IPS DF 19.7 (cell line): ENCODE results near the gene KIRREL3.

ENCODE experiments used
- DNase-seq: peaks from one replicate; pipeline ENCODE4 v3.0.0-alpha.2; 2013; ENCODE audit warnings: low read depth, low spot score

KIRREL3 gene

DNA sequence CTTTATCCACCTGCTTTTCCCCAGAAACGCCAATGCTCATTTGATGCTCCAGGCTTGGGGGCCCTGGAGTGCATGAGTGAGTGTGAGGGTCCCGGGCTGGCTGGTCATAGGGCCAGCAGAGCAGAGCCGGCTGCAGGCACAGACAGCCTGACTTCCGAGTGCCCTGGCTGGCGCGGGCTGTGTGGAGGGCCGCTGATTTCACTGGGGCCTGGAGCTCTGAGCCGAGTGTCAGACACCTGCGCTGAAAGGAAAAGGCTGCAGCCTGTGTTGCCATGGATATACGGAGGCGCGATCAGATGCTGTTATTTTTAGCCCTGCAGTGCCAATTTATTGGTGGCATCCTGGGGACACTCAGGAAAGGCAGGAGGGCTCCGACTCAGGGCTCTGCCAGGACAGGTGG lies 557.5 kb downstream of the KIRREL3 start:
- no peak for DNase-seq

DNA sequence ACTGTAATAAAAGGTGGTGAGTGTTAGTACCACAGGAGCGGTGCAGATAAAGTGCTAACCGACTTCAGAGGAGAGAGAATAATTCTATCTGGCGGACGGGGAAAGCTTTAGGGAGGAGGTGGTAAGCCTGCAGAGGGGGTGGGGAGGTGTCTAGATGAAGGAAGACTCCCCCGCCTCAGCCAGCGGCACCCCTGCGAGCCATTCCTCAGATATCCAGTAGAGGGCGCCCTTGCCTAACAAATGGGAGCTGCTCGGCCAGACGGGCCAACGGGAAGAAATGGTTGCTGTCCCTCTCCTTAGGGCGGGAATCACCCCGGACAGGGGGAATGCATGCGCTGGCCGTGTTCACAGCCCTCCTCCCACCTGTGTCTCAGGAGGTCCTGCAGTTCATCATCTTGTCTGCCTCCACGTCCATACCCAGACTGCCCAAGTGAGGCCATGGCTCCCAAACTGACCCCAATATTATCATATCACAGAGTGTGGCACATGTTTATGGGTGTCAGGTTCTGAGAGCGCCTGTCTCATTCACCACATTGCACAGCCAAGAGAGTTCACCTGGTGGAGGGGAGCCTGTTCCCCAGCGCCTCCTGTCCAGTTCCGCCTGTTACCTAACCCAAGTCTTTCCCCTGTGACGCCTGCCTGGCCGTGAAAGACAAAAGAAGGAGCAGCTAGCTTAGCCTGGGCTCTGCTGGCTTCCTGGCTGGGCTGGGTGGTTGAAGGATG lies 559.6 kb downstream of the KIRREL3 start:
- peak; percentile 38 for DNase-seq

DNA sequence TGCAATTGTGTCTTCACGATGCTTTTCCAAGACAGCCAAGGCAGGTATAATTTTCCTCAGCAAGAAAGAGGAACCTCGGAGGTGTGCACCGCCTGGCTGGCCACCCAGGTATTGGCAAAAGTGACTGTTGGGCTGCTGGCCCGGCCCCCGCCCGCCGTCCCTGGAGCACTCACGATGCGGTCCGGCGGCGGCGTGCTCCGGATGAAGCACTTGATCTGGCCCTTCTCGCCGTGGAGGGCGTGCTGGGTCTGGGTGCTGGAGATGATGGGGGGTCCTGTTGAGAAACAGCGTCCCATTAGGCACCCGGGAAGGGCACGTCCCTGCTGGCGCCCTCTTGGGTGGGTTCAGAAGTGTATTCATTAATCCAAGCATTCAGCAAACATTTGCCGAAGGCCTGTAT lies 560.3 kb downstream of the KIRREL3 start:
- no peak for DNase-seq

DNA sequence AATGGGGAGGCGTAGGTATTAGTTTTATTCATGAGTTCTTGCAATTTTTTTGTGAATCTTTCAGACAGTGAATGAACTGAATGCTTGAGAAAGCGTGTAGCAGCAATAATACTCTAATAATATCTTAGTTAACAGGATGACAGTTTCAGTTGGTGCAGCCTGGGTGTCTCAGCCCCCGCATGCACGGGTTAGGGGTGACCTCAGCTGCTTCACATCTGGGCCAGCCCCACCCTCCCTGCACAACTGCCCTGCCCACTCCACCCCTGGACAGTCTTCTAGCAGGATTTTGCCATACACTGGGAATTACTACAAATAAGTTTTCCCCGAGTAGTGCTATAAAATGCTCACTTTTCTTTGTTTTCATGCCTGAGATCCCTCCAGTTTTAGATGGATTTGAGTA lies 561.9 kb downstream of the KIRREL3 start:
- no peak for DNase-seq

DNA sequence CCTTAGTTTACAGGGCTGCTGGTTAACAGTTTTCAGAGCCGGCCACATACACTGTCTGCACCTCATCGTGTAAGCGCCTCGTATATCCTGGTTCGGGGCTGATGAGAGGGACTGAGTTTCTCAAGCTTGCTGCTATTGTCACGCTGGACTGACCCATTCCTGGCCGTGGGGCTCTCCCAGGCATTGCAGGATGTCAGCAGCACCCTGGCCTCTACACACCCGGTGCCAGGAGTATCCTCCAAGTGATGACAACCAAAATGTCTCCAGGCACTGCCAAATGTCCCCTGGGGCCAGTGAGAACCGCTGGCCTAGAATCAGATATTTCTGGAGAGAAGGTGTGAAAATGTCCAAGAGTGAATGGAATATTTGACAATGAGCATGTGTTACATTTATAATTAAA lies 562.3 kb downstream of the KIRREL3 start:
- no peak for DNase-seq

DNA sequence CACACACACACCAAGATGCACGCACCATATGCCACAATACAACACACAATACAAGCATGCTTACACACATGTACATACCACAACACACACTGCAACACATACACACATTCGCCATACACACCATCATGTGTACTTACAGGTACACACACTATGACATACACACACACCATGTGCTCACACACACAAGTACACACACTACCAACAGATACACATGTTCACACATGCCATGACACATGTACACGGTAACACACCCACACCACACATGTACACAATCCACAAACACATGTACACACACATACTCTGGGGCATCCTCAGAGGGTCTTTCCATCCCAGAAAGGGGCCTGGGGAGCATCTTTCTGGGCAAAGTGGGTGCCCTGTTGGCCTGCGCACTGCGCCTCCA lies 562.8 kb downstream of the KIRREL3 start:
- DNase-seq = no peak

DNA sequence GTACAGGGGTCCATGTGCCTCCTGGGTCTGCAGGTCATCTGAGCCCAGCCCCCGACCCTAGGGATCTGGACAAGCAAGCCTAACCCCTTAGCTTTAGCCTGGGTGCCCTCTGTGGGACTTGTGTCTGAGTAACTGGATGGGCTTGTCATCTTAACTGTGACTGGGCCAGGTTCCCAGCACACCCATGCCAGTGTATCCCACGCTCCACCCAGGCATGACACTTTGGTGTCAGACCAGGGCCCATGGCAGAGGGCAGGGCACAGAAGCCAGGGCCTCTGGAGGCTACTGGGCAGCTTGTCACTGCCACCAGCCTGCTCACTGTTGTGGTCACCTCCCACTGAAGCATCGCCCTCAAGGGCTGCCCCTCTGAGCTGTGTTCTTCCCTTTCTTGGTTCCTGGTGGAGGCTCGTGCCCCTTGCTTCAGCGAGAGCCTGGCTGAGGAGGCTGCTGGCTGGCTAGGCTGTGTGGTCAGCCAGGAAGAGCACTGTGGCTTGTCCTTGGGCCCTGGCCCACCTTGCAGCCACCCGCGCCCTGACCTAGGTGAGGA lies 564.3 kb downstream of the KIRREL3 start:
- DNase-seq = no peak

DNA sequence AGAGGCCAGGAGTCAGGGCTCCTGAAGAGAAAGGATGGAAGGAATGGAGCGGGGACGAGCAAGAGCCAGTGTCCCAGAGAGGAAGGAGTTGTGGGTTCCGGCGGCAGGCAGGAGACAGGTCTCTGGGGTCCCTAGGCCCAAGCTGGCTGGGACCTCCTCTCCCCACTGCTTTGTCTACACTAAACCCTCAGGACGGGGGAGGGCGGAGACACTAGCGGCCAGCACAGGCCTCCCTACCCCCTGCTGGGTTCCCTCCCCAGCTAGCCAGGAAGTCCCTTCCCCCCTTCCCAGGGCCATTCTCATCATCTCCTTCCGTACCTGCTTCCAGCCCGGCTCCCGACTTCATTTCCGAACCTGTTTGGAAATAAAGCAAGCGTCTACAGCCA lies 565.6 kb downstream of the KIRREL3 start:
- DNase-seq = no peak

DNA sequence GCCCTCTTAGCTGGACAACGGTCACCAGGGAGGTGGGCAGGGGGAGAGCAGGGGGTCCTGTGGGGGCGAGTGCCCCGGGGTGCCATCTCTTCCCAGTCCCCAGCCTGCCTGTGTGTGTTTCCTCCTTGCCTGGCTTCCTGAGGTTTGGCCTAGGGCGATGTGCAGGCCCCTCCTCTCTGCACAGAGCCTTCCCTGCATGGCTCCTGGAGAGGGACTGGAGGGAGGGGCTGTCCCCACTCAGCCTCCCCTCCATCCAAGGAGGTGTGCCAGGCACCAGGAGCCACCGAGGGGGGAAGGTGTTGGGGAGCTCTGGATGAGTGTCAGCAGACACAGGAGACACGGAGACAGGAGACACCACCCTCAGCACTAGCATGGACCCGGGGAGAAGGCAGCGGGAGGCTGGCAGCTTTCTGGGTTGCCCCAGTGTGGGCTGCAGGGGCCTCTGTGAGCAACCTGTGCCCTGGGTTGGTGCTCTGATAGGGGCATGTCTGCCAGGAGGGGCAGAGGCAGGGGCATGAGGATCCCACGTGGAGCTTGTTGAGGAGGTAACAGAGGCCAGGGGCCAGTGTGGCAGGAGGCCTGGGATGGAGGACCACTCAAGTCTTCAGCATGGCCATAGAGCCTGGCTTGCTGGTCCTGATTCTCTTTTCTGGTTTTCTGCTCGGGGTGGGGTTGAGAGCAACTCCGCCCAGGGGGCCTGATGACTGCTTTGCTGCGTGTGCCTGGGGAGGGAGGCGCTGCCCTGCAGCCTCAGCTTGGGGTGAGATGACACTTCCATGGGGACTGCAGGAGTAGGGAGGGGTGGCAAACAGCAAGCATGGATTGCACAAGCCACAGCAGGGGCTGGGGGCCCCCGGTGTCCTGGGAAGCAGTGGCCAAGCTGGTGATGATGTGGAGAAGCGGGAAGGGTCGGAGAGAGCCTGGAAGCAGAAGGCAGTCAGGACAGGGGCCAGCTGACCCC lies 566.3 kb downstream of the KIRREL3 start:
- no peak for DNase-seq

DNA sequence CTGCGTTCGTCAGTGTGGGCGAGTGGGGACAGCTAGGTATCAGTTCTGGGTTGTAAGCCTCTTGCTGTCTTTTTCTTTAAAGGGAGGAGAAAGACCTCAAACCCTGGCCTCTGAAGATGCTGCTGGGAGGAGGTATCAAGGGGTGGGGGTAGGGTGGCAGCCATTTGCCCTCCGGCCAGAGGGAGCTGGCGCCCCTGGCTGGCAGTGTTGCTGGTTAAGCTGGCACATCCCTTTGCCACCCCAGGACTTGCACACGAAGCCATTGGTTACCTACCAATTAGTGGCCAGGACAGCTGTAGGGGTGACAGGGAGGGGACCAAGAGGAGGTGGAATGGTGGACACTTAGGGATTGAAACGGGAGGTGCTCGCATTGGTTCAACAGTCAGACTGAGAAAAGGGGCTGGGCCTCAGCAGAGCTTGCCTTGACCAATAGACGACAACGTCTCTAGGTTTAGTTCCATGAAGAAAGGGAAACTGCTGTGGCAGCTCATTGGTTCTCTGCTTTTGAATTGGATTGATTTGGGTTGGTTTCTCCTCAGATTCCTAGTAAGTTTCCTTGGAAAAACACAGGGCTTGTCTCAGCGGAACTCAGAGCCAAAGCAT lies 567.2 kb downstream of the KIRREL3 start:
- no peak for DNase-seq

DNA sequence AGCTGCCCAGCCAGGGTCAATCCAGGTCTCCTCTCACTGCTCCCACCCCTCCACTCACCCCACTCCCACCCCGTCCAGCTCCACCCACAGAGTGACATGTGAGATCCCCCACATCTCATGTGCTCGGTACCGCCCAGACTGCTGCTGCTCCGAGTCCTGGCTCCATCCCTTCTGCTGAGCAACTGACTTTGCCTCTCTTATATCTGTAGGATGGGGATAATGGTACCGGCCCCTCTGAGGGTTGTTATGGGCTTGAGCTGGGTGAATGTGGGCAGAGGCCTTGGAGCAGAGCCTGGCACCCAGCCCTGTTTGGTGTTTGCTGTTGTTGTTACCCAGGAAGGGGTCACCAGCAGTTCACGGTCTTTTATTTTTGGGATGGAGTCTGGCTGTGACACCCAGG lies 568.0 kb downstream of the KIRREL3 start:
- no peak for DNase-seq

DNA sequence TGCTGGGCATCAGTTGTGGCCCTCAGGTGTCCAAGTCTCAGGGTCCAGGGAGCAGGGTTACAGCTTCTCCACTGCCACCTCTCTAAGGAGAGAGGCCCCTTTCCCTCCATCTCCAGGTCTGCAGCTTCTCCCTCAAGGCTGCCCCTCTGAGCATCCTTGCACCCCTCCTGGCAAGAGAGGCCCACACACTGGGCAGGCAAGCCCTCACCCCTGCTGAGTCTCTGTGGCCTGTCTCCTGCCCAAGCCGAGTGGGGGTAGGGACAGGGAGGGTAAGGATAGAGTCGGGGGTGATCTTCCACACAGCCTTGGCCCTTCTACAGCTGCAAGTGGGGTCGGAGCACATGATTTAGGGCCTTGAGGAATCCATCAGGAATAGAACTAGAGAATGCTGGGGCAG lies 568.5 kb downstream of the KIRREL3 start:
- no peak for DNase-seq

DNA sequence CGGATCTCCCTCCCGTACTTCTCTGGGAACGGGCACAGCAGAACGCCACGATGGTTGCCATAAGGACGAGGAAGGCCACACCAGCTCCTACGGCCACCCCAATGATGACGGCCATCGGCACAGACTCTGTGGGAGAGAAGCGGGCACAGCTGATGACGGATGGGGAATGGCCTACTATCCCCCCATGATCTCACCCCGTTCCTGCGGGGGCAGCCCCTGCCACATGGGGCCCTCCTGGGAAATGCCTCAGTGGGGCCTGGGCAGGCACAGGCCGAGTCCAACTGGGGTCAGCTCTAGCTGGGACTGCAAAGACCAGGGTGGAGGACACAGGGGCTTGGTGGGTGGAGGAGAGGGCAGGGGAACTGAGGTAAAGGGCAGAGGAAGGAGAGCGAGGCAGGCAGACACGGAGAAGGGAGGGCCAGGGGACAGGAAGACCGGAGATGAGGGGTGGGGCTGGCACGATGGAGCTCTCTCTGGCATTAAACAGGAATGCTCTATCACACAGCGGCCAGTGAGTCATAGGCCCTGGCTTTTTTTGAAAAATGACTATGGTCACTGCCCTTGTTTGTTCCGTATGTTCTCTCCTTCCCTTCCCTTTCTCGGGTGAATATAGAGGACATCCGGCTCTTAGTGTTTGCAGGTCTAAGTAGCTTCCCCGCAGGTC lies 569.0 kb downstream of the KIRREL3 start:
- DNase-seq = no peak

DNA sequence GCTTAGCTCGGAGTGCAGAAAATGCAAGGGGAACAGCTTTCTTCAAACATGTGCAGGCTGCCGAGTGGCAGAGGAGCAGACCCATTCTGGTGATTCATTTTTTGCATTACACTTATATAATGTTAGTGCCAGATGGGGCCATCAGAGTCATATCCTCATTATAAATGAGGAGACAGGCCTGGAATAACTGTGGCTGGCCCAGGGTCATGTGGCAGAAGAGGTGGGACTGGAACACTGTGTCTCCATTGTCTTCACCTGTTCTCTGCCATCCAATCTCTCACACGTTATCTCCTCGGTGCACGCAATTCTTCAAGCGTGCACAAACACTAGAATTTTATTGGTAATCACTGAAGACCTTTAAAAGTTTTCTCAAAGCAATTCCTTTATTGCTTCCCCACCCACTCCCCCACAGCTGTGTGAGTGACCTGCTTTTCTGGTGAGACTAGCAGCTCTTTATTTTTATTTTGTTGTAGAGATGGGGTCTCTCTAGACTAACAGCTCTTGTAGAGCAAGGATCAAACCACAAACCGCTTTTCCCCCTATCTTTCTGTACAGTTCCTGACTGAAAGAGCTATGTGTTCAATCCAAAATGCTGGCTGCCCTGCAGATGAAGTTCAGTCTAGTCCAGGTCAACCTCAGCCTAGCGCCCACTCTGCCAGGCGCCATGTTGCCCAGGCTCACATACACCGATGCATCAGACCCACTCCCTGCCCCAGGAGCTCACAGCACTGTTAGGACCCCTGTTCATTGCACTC lies 569.8 kb downstream of the KIRREL3 start:
- DNase-seq = no peak

DNA sequence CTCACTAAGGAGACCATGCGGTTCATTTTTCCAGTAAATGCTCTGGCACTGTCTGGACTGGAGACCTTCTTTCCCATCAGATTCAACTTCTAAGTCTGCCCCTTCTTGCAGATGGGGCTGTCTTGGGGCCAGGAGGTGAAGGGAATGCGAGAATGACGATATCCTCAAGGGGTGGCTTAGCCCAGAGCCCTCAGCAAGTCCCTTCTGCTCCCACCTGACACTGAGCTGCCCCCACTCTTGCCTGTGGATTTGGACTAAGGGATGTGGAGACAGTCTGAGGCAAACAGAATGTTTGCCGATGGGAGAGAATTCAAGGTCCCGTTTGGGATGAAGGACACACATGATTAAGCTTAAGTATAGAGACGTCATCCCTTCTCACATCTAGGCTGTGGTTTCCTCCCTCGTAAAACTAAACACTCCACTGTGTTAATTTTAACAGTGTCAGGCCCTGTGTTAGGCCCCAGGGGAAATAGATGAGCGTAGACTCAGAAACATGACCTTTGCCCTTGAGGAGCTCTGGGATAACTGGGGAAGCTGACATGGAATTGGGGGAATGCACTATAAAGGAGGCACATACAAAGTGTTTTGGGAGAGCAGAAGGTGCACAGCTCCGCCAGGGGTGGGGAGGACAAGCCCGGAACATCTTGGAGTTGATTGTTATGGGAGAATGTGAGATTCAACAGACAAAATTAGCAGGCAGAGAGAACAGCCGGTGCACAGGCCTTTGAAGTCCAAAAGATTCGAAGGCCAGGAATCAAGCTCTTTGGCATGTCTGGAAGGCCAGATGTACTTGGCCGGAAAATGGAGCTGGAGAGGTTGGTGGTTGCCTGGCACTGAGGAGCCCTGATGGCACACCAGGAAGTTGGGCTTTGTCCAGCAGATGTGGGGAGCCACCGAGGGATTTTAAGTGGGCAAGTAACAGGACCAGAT lies 573.5 kb downstream of the KIRREL3 start:
- DNase-seq = no peak

DNA sequence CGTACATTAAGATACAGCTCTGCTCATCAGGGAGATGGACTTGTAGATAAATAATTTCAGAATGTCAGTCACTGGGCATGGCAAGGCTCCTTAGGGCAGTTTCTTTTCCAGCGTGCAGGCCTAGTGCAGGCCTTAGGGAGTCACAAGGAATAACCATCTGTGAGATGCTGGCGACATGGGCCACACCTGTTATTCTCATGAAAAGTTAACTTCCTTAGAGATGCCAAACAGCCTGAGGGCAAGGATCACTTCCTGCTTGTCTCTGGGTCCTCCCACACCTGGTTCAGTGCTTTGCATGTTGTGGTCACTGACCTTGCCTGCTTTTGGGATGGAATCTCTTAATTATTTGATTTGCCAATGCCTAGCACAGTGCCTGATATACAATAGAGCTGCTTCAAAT lies 574.5 kb downstream of the KIRREL3 start:
- DNase-seq = no peak

DNA sequence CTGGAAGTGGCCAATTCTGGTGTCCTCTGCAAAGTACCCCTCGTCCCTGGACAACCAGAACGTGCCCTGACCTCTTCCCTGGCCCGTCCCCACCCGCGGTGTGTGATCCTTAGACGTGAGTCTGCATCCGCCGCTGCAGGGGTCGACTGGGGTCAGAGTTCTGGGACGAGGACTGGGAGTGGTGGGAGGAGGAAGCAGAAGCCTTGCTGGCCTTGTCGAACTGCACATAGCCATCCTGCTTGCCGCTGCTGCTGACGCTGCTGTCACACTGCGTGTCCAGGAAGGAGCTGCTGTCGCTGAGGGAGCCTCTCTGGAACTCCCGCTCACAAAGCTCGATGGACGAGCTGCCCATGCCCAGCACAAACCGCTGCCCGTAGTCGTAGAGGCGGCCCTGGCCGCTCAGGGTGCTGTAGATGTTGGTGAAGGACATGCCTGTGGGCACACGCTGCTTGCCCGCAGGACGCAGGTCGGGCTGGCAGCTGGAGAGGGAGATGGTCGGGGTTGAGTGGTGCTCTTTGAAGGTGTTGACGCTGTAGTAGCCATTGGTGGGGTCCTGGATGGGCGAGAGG lies 576.0 kb downstream of the KIRREL3 start:
- no peak for DNase-seq

DNA sequence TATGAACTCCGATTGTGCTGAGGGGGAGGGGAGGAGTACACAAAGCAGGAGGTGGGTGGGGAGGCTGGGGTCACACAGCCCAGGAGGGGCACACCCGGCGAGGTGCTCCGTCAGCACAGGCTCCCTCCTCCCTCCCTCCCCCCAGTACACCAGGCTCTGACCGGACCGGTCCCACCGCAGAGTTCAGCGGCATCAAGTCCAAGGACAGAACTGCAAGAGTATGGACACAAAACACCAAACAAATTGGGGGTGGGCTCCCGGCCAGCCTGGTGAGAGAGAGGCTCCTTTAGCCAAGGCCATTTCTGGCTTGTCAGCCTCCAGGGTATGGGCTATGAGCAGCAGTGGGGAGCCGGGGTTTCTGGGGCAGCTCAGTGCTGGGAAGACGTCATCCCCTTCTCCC lies 576.8 kb downstream of the KIRREL3 start:
- no peak for DNase-seq

DNA sequence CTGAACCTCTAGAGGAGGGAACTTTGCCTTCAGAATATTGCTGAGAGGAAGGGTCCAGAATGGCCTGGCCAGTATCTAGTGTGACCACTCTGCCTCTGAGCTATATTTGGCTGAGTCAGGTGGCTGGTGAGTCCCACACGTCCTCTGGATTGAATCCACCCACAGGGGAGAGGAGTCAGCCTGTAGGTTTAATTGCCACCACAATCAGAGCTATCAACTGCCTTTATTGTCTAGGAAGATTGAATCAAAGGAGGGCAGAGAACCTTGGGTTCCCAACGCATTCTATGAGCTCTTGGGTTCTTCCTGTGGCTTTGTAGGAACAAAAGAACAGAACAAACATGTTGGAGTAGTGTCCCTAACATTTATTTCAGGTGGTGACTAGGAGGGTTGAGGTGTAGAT lies 577.4 kb downstream of the KIRREL3 start:
- DNase-seq = no peak

DNA sequence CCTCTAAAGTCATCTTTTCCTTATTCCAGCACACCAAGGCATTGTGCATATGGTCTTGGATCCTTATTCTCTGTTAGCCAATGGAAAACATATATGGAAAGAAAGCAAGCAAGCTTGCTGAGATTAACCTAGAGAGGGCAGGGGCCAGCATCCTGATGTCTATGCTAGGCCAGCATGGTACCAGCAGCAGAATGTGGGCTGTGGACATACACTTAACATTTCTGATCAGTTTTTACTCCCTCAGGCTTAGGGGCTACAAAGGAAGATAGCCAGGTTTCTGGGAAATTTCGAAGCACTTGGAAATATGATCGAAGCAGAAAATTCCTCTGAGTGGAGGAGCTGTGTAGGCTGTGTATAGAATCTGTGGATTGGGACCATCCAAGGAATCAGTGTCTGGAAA lies 578.1 kb downstream of the KIRREL3 start:
- no peak for DNase-seq
